Suppressor macrophage treated with lipopolysaccharide for 1 hour (primary cell): ENCODE results near the gene COPA.
A peak's percentile ranks its signal among the peaks of the same experiment; 100 is the strongest.
"Not testable (repeated sequence)": the region's sequence is repeated elsewhere in the genome, so short reads cannot be mapped to it uniquely, and the experiment has no call there.

Source experiments
- DNase-seq, 3 donors: peaks; one replicate each; pipeline ENCODE4 v3.0.0-alpha.2; 2020 to 2022

Gene COPA

DNA sequence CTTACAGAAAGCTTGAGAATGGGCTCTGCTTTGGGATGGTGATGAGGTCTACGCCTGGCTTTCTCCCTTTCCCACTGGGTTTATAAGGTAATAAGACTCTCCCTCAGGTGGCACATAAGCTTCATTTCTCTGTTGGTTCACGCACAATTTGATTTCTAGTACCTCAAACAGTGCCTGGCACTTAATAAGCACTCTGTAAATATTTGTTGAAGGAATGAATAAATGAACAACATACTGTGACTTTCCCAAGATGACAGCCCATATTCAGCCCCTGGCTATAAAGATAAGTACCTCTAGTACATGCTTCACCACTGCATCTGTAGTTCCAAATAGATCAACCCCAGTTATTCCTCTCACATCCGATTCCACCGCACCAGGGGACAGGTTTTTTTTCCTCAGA, 17.8 kb downstream of the COPA start:
- no peak for DNase-seq

DNA sequence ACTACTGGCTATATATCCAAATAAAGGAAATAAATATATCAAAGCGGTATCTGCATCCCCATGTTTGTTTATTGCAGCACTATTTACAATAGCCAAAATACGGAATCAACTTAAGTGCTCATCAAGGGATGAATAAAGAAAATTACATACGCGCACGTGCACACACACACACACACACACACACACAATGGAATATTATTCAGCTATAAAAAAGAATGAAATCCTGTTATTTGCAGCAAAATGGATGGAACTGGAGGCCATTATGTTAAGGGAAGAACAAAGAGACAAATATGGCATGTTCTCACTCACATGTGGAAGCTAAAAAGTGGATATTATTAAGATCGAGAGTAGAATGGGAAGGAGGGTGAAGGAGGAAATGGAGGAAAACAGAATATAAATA, 20.2 kb downstream of the COPA start:
- DNase-seq = no peak

DNA sequence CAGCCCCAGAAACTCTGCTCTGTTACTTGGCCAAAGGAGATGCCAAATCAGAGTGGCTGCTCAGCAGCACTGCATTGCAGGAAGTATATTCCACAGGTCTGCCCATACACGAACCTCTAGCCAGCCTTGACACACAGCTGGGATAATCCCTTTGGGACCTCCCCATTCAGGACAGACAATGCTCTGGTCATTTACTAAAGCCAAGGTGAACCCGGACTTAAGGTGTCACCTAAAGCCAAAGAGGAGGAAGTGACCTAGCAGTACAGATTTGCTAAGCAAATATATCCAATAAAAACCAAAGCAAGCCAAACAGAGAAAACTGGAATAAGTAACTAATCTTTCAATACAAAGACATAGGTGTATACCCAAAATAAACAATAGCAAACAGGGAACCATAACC, 27.7 kb downstream of the COPA start:
- DNase-seq = no peak

DNA sequence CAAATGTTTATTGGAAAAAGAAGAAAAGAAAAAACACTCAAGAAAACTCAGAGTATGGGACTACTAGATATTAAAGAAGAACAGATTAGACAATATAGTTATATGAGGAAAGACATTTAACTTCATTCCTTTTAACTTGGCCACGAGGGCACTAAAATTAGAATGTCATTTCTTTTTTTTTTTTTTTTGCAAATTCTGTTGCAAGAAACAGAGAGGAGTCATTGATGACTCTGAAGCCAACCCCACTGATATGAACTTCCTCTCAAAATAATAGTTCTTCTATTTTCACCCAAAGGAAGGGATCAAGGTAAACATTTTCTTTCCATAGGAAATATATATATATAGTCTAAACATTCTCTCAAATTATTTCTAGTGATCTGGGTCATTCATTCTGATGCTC, 33.5 kb downstream of the COPA start:
- peak; percentile 28 to 70 (median 61) for DNase-seq

DNA sequence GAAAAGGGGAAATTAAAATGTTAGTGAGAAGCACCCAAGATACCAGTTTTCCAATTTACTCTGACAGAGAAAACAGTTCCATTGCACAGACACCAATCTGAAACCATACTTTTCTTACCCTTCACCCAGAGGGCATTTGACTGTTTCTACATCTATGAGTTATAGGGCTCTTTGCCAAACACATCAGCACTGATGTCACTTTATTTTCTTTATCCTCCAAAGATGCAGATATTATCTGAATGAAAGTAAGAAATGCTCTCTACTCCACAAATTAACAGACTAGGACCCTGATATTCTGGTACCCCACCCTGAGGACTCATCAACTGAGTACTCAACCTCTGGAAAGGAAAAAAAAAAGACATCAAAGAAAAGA, 33.9 kb downstream of the COPA start:
- peak; percentile 17 to 65 (median 36) for DNase-seq

DNA sequence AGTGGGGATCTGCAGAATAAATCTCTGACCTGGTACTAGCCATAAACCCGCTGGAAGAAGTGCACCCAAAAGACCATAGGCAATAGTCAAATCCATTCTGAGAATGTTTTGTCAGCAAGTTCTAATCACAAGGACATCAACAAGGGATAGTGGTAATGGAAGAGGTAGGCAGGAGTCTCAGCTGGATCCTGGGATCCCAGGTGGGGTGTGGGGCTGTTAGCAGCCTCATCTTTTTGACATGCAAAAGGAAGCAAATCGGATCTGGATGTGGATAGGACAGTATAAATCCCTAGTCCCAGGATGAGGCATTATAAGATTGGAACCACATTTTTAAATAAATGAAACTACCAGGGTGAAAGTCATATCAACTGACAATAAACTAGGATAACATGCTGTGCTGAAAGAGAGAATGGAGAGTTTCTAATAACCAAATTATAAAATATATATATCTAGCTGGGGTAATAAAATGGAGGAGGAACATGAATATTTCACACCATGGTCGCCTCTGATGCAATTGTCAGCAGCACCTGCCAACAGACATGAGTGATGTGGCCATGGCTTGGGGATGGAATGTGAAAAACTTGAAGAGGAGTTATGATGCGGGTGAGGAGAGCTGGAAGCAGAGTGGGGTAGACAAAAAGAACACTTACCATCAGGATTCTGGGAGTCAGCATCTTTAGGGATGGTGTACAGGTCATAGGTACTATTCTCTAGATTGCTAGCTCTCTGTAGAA, 34.4 kb downstream of the COPA start:
- DNase-seq = no peak

DNA sequence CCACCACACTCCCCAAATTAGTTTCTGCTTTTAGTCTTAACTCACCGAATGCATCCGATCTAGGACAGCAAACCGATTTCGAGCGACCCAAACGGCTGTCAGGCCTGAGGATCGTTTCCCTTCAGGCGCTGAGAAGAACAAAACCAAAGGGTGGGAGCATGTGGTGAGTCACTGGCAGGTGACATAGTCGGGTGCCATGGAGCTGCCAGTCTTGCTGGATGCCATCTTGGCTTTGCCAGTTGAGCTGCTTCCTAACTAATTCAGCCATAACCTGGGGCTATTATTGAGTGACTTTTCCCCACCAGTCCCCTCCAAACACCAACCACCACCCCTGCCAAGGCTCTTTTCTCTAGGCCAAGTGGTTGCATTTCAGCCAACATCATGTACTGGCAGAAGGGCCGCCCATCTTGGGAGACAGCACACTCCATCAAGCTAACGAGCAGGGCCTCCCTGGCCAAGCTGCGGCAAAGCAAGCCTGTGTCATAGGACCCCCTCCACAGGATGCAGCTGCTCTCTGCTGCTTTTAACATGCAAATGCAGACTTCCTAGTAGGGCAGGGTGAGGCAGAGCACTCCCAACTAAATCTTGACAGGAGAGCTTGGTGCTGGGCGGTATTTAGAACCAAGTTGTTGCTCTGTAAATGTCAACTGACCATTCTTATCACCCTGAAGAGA, 35.8 kb downstream of the COPA start:
- DNase-seq = no peak

DNA sequence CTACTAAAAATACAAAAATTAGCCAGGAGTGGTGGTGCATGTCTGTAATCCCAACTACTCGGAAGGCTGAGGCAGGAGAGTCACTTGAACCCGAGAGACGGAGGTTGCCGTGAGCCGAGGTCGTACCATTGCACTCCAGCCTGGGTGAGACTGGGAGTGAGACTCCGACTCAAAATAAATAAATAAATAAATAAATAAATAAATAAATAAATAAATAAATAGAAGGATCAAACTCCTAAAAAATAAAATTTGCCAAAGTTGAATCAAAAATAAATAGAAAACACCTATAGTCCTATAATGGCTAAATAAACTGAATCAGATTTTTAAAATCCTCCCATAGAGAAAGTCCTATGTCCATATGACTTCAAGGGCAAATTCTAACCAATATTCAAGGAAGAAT, 42.9 kb downstream of the COPA start:
- DNase-seq = no peak

DNA sequence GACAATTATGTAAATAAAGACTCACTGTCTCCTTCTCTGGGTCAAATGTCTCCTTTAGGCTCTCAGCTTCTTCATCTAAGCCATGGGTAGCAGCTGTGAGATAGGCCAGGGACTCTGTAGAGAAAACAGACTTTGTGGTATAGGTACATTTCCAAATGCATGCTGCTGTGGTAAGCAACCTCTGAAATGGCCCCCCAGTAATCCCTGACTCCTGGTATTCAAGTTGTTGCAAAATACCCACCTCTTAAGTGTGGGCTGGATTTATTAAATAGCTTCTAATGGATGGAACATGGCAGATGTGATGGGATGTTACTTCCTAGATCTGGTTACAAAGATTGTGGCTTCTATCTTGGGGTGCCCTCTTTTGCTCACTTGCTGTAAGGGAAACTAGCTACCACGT, 47.0 kb downstream of the COPA start:
- DNase-seq = no peak

DNA sequence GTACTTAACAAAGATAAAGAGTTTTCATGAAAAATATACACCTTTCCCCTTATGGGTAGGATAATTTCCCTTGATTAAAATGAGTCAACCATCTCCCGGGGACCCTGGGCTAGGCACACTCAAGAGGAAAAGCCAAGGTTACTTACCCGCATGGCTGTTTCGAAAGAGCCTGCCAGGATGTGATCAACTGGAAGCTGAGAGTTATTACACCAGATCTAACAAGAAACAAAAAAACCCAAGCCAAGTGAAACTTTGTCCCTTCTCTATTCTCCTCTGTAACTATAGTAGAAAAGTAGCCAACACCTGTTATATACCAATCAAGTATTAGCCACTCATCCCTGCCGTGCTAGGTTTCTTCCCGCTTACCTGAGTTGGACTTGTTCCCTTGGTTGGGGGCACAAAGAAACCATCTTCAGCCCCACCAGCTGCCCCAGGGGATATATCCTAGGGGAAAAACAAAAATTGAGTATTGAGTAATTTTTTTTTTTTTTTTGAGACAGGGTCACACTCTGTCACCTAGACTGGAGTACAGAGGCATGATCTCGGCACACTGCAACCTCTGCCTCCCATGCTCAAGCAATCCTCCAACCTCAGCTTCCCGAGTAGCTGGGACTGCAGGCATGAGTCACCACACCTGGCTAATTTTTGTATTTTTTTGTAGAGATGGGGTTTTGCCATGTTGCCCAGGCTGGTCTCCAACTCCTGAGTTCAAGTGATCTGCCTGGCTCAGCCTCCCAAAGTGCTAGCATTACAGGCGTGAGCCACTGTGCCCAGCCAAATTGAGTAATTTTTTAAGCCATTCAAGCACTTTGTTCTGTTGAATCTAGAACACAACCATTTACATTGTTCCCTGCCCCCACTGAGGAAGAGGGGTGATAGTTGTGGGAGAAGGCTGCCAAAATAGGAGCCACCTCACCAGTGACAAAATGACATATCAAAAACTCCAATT, 49.8 kb downstream of the COPA start:
- peak in 2 of 3 donors; percentile 9 to 11 for DNase-seq

DNA sequence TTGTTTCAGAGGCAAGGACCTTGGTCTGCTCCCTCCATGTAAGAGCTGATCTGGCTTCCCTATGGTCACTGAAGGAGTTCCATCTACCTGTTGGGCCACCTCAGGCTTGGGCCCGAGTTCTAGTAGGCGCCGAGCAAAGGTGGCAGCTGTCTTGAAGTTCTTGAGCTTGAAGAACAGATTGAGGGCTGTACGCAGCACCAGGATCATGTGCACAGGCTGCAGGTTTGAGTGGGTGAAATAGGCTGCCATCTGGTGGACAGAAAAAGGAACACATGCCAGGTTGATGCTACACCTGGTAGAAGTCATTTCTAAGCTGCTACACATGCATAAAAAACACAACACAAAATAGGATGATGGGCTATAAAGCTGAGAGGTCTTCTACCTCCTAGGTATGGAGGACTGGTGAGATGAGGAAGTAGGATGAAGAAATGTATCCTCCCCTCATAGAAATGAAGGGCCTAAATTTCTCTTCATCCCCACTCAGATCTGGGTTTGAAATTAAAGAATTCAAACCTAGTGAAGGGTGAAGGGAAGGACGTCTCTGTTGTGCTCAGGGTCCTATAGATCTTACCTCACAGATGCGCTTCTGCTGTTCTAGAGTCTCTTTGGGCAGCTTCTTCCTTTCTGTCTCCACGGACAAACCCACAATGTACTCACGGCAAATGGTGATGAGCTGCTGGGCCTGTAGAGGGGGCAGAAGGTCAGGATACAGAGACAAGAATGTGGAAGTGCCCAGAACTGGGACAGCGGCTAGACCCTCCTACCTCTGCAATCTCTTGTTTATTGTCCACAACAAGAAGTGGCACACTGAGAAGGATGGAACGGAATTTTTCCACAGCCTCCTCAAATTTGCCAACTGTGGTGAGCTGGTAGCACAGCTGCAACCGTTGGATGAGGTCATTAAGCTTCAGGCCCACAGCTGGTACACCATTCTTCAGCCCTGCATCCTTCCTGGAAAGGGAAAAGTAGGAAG, 51.5 kb downstream of the COPA start:
- DNase-seq = peak; percentile 47 to 60 (median 55)

DNA sequence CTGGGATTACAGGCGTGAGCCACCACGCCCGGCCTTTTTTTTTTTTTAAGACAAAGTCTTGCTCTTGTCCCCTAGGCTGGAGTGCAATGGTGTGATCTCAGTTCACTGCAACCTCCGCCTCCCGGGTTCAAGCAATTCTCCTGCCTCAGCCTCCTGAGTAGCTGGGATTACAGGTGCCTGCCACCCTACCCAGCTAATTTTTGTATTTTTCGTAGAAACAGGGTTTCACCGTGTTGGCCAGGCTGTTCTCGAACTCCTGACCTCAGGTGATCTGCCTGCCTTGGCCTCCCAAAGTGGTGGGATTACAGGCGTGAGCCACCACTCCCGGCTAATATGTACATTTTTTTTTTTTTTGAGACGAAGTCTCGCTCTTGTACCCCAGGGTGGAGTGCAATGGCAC, 55.3 kb downstream of the COPA start:
- not testable (repeated sequence) for DNase-seq

DNA sequence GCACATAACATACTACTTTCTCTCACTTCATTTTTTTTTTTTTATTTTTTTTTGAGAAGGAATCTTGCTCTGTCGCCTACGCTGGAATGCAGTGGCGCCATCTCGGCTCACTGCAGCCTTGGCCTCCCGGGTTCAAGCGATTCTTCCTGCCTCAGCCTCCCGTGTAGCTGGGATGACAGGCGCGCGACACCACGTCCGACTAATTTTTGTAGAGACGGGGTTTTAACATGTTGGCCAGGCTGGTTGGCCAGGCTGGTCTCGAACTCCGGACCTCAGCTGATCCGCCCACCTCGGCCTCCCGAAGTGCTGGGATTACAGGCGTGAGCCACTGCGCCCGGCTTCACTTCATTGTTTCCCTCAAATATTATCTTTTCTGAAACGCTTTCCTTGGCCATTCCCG, 57.5 kb downstream of the COPA start:
- no peak for DNase-seq

DNA sequence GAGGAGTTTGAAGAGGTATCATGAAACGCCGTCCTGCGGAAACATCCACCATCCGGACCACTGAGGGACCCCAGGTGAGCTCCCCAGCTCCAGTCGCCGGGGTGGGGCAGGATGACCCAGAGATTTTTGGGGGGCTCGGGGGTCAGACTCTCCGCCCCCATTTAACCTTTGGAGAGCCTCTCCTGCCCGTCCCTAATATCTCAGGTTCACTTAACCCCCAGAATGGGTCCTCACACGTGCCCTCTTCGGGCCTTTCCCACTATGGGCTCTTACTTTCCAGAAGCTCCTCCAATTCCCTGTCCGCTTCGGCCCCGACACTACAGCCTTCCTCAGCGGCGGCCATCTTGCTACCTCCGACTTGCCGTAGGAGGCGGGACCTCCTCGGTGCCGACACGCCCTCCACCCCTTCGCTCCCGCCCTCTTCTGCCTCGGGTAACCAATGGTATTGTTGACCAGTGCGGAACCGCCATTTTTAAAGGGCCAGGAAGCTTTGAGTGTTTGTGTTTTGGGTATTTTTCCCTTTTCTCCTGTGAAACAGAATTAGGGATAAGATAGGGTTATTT, 58.2 kb downstream of the COPA start, which contains the start of gene PEX19:
Gene PEX19, minus strand, starts transcription at position 352 of the 563 bp plus-strand sequence. Its CDS starts 9 bp downstream, at position 343.
- peak; percentile 93 to 96 (median 96) for DNase-seq

DNA sequence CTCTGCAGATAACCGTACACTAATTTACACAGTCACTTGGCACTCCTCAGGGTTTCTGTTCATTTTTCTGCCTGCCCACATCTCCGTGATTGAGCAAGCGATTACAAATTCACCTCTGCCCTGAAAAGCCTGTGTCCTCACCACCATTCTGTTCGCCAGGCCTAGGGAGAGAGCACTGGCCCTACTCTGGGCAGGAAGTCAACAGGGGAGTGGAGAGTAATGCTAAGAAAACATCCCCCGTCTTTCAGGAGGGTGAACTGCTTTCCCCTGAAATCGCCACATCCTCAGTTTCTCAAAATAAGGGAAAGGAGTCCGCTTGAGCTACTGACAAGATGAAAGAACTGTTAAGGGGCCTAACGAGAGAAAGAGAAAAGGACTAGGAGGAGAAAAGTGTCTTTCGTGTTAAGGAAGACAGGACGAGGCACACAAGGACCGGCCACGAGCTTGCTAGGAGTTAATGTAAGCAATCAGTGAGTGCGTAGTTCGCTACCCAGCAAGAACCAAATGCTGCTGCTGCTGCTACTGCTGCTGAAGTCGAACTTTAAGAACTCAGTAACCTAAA, 58.7 kb downstream of the COPA start:
- DNase-seq = peak; percentile 75 to 82 (median 82)

DNA sequence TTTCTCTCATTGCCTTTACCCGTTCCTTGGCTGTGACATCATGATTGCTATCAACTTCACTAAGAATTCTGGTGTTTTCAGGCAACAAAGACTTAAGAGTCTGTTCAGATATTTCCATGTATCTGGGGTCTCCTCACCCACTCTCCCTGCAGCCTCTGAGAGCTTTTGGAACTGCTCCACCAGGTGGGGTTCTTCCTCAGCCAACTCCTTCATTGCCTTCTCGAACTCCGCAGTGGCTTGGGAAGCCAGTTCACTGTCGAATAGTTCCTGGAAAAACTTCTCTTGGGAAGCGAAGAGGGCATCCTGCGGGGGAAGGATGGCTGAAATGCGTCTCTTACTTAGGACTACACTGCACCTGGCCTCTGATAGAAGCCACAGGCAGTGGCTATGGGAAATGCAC, 60.2 kb downstream of the COPA start:
- DNase-seq = no peak

DNA sequence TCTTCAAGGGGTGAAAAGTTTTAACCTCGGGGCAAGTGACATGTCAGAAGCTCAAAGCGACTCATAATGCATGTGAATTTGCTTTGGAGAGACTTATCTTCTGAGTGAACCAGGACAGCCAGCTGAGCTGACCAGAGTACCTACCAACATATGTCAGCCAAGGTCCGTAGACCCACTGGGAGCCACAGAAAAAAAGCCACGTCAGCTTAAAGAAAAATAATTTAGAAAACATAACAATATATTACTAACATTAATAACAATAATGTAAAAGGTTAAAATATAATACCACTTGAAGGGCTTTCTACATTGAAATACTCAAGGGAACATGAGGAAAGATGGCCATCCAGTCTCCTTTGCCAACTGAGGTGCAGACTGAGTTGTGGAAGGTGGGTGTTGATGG, 65.1 kb downstream of the COPA start:
- no peak for DNase-seq

DNA sequence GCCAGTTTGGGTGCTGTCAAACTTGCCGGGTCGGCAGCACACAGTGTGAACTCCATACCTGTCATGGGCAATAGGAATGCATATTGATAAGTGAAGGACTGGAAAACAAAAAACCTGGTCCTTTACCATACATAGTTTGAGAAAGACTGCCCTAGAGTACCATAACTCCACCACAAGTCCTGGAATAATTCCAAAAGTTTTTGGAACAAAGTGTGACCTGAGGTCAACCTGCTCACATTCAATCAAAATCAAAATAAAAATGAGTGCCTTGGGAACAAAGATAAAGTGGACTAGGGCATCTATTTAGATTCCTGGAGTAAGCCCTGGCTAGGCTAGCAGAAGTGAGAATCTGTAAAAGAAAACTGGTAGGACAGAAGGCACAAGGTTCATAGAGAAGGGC, 65.7 kb downstream of the COPA start:
- DNase-seq = no peak

DNA sequence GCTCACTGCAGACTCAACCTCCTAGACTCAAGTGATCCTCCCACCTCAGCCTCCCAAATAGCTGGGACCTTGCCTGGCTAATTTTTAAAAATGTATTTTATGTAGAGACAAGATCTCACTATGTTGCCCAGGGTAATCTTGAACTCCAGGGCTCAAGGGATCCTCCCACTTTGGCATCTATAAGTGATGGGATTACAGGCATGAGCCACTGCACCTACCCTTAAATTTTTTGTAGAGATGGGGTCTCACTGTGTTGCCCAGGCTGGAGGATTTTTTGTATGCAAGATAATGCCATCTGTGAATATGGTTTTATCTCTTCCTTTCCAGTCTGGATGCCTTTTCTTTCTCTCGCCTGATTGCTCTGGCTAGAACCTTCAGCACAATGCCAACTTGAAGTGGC, 72.0 kb downstream of the COPA start:
- no peak for DNase-seq

DNA sequence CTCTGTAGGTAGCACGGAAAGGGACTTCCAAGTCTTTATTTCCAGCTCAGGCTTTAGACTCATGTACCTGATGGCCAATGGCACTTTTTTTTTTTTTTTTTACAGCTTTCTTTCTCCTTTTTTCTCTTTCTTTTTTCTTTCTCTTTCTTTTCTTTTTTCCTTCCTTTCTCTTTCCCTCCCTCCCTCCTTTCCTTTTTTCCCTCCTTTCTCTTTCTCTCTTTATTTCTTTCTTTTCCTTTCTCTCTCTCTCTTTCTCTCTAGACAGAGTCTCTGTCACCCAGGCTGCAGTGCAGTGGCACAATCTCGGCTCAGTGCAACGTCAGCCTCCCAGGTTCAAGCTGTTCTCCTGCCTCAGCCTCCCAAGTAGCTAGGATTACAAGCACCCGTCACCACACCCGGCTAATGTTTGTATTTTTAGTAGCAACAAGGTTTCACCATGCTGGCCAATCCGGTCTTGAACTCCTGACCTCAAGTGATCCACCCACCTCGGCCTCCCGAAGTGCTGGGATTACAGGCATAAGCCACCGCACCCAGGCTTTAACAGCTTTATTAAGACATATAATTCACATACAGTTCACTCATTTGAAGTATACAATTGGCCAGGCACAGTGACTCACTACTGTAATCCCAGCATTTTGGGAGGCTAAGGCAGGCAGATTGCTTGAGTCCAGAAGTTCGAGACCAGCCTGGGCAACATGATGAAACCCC, 75.6 kb downstream of the COPA start:
- DNase-seq = no peak

DNA sequence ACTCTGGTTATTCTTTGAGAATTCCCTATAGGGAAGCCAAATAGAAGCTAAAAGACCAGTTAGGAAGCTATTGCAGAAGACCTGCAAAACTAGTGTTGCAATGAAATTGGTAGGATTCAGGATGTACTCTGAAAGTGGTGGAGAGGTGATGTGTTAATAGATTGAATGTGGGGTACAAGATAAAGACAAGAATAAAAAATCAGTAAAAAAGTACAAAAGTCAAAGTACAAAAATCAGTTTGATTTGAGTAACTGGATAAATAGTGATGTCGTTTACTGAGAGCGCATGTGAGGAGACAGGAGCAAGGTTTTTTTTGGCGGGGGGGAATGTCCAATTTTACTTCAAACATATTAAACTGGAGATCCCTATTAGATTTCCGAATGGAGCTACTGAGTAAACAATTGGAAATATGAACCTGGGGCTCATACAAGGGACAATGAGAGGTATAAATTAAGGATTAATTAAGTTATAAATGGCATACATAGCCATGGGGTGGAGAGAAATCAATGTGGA, 78.2 kb downstream of the COPA start:
- no peak for DNase-seq
